Astrocyte of the spinal cord (primary cell): Measurements from ENCODE around the gene SNRPA.
"Not testable (repeated sequence)": the region's sequence is repeated elsewhere in the genome, so short reads cannot be mapped to it uniquely, and the experiment has no call there.

Experiments
- DNase-seq: peaks from one replicate; pipeline ENCODE4 v3.0.0; 2011; ENCODE audit warnings: low read depth, low spot score
- H3K4me3 ChIP-seq: 2 replicates; pipeline ENCODE4 v1.5.1; 2011; ENCODE audit warnings: low read depth, mild to moderate bottlenecking, low read length, moderate library complexity
- in situ Hi-C: cut with HindIII; loops from 2 replicates; pipeline ENCODE4 v1.10.0; 2017; ENCODE audit warnings: low sequenced_read_pairs
- TF ChIP-seq, protein P1 (sequence below): IDR thresholded peaks from 2 replicates; pipeline ENCODE4 v1.5.1; 2012; ENCODE audit warnings: low read depth, mild to moderate bottlenecking, low read length, inconsistent platforms

Gene SNRPA

GRCh38 chr19:40806423-40807146, 55.6 kb downstream of the SNRPA start:
- in situ Hi-C loops, result no loop called here
- H3K4me3 ChIP-seq, result peak overlapping the region; percentile 7
- TF ChIP-seq, protein P1, sequence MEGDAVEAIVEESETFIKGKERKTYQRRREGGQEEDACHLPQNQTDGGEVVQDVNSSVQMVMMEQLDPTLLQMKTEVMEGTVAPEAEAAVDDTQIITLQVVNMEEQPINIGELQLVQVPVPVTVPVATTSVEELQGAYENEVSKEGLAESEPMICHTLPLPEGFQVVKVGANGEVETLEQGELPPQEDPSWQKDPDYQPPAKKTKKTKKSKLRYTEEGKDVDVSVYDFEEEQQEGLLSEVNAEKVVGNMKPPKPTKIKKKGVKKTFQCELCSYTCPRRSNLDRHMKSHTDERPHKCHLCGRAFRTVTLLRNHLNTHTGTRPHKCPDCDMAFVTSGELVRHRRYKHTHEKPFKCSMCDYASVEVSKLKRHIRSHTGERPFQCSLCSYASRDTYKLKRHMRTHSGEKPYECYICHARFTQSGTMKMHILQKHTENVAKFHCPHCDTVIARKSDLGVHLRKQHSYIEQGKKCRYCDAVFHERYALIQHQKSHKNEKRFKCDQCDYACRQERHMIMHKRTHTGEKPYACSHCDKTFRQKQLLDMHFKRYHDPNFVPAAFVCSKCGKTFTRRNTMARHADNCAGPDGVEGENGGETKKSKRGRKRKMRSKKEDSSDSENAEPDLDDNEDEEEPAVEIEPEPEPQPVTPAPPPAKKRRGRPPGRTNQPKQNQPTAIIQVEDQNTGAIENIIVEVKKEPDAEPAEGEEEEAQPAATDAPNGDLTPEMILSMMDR, result peak; percentile 99
- peak; percentile 96 for DNase-seq

- in situ Hi-C loops, result no loop called here
- no peak overlapping the region for H3K4me3 ChIP-seq
Measured at GRCh38 chr19:40807147-40808020, 56.4 kb downstream of the SNRPA start.

GRCh38 chr19:40808021-40808325, 57.0 kb downstream of the SNRPA start:
- no peak overlapping the region for H3K4me3 ChIP-seq
- no peak for DNase-seq
- TF ChIP-seq, protein P1, result no peak
- in situ Hi-C loops, result no loop called here

More at GRCh38 chr19:40807147-40808020, 56.4 kb downstream of the SNRPA start:
- TF ChIP-seq, protein P1, result peak; percentile 44
- DNase-seq, result no peak

GRCh38 chr19:40808497-40808896, 57.5 kb downstream of the SNRPA start:
- no peak overlapping the region for H3K4me3 ChIP-seq
- DNase-seq, result no peak
- TF ChIP-seq, protein P1, result no peak
- in situ Hi-C loops, result no loop called here

DNA sequence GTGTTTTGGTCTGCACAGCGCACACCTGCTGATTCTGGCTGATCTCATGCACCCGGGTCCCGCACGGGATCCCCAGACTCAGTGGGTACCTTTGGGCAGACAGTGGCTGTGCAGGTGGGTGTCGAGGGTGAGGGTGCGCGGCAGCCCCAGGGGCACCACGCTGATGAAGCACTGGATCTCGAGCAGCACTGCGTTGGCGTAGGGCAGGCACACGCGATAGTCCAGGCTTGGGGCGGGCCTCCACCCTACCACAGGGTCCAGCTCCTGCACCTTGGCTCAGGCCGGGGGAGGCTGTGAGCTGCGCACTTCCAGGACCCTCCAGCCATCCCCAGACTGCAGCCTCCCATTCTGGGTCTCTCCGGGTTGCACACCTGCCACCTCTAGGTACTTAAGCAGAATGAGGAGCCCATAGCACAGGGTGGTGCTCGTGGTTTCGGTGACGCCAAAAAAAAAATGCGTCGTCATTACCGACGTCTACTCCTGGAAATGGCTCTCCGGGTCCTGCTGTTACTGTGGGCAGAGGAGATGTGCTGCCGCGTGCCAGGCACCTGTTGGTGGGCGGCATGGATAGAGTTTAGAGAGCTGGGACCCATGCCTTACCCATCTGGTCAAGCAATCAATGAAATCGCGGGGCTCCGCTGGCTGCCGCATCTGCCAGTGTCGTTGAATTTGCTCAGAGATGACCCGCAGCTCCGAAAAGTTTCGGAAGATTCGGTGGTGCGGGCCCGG, 58.5 kb downstream of the SNRPA start:
- H3K4me3 ChIP-seq, result no peak overlapping the region
- TF ChIP-seq, protein P1, result no peak
- in situ Hi-C loops, result no loop called here

GRCh38 chr19:40810160-40810559, 59.2 kb downstream of the SNRPA start:
- H3K4me3 ChIP-seq, result no peak overlapping the region
- TF ChIP-seq, protein P1, result no peak
- no peak for DNase-seq
- in situ Hi-C loops, result no loop called here

More for the DNA sequence above, 58.5 kb downstream of the SNRPA start:
- no peak for DNase-seq

DNA sequence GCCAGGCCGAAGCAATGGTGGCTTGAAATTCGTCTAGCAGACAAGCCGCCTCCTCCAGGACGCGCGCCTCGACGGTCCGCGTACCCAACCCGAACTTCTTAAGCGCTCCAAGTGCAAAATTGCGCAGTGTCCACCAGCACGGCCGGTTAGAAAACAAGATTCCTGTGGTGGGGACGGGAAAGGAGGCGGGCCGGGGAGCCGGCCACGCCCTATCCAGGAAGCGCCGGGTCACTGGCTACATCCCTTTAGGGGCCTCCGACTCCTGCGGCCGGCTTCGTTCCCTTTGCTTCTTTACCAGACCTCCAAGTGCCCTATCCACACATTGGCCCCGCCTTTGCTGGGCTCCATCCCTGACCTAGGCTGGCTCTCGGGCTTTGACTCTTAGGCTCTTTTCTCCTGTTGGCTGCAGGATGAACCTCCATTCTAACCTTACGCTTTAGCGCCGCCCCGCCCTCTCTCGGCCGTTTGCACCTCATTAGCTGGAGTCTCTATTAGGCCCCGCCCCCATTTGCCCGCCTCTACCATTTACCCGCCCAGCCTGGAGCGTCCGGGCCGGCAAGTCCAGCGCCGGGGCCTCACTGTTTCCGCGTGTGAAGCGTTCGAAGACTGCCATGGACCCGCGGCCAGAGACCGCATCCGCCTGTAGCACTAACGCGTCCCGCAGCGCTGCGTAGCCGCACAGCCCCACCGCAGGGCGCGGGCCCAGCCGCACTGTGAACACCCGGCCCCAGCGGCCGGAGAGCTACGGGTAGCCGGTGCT, 59.8 kb downstream of the SNRPA start:
- in situ Hi-C loops, result not testable (repeated sequence)
- DNase-seq, result peak; percentile 78
- H3K4me3 ChIP-seq, result peak overlapping the region; percentile 34
